UCSD-AML1 (cell line): ENCODE results near the gene LRGUK.

Source experiments
- DNase-seq: peaks from one replicate; lab custom pipeline; 2025; ENCODE audit not compliant: unreplicated experiment; lab: John Stamatoyannopoulos, UW

Gene LRGUK

DNA sequence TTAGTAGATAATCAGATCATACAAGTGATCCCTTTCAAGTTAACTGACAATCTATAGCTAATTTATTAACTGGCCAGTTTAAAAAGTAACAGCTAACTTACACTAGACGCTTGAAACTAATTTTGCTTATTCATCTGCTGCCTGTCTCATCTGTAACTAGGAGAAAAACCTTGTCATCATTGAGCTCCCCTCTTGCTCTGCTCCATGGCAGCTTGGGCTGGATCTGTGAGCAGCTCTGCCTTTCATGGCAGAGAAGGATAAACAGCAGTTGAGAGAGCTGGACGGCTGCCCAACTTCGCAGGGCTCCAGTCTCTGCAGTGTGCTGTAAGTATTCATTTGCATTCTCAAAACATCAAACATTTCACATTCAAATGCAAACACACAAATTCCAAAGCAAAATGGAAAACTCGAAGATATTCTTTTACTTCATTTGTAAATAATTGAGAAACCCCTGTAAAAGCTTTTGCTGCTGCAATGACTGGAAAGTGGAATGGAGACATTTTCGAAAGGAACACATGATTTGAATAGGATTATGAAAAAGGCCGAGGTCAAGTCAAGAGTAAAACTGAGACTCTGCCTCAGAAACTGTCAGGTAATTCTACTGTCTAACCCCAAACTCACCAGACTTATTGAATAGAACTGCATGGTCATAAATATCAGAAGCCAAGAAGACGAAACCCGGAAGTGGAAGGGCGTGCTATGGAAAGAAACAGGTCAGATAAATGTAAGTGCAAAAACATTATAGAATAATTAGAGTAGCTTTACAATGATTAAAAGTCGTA lies 172.0 kb downstream of the LRGUK start:
- DNase-seq, result no peak

DNA sequence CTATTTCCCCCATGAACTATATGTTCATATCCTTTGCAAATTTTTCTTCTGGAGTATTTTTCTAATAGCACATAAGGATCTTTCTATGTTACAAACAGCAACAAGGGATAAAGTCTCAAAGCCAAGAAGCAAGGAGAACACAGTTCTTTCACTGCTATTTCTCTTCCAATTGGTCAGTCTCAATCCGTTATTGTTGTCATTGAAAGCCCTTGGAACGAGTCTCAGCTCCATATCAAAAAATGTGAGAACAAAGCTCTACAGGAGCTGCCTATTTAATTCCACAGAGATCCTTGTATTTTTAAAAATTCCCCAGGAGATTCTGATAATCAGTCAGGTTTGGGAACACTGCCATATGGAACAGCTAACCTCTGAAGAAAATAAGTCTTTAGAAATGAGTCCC lies 173.8 kb downstream of the LRGUK start:
- no peak for DNase-seq

DNA sequence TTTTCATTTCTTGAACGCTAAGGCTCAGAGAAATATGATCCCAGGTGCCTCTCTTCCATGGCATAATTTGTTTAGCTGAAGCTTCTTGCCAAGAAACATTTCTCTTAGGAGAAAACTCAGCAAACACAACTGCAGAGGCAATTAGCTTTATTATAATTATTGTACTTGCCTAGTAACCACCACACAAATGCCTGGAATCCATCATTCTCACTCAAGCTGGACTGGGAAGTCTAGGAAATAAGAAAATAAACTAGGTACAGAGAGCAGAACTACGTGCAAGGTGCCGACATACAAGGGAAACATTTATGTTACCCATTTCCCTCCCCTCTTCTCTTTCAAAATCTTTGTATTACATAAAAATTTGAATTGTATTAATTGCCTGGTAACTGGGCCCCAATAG lies 174.5 kb downstream of the LRGUK start:
- no peak for DNase-seq

DNA sequence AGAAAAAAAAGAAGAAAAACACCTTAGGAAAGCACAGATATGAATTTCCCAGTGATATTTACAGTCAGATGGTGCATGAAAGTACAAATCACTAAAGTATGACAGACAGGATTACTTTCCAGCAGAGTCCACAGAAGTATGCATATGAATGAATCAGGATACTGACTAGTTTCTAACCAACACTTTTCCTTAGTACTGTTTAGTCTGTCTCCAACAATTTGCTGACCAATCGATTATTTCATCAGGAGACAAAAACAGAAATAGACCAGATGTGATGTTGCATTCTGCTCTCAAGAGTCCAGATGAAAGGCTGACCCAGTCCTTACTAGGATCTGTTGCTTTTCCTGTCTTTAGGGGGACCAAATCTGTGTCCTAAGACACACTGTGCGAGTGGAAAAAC lies 175.0 kb downstream of the LRGUK start:
- DNase-seq, result no peak

DNA sequence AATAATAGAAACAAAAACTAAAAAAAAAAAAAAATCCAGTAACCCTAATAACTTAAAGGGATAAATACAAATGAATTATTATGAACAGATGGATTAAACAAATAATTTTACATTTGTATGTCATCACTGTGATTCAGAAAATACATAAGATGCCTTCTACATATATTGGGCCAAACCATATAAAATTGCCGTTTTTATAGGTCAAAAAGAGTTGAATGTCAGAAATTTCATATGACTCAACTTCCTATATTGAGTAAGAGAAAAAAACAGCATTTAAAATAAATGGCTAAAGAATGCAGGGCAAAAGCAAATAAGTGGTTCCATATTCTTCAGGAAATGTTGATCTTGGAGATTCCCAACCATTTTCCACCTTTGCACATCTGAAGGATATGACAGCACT lies 180.2 kb downstream of the LRGUK start:
- DNase-seq, result no peak

DNA sequence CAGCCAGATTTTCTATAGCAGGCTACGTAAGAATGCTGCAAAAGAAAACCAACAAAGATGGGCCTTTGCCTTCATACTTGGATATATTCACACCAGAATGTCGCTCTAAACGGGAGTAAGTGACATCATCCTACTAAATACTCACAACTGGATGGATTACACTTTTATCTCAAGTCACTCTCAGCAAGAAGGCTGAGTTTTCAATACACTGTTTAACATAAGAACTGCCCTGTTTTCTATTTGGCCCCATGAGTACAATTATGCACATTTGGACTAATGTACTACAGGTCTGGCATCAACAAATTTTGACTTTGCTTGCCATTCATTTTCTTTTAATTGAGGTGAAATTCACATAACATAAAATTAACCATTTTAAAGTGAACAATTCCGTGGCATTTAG lies 181.4 kb downstream of the LRGUK start:
- DNase-seq, result no peak

DNA sequence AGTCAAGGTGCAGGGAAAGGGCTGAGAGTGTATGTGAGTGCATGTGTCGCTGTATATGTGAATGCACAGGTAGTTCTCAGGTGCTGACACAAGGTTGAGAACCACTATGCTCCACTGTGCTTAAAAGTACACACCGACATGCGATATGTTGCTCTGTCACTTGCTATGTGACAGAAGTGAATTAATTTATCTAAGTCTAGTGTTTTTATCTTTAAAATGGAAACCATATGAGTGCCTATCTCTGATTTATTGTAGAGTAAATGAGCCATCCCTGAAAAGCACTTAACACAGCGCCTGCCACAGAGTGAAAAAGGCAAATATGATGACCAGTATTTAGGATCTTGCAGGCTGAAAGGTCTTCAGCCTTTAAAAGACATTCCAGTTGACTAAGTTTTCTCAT lies 184.7 kb downstream of the LRGUK start:
- DNase-seq, result no peak

DNA sequence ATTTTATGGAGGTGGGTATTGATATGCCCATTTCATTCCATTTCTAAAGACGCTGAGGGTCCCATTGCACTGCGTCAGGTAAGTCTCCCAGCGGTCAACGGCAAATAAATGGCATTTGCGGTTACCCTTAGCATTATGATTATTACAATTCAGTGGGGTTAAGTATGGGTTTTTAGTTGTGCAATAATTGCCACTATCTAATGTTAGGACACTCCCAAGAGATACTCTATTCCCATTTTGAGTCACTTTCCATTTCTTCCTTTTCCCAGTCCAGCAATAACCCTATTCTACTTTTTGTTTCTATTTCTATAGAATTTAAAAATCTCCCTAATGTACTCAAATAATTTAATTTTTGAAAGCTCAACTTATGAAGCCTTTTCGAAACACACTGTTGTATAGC lies 185.6 kb downstream of the LRGUK start:
- no peak for DNase-seq

DNA sequence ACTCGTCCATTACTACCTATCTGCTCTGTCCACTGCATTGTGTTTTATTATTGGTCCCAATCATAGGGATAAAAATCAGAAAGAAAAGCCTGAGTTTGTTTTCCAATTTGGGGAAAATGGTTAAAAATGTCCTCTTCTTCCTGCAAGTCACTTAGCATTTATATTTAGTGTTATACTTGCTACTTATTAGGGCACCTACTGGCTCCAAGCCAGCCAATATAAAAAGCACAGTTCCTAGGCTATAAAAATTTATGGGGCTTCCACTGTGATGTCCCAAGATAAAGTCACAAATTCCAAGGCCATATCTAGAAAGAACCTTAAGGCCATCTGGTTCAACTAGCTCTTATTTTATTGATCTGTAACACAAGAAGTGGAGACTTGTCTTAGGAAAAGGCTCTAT lies 186.4 kb downstream of the LRGUK start:
- DNase-seq, result no peak
